ENCODE measurements around the gene PLXNB2. TPM values are rescaled to one million over a fixed set of nuclear protein-coding genes. Genes with fewer than 3 reads are reported as not detected.
A peak's percentile ranks its signal among the peaks of the same experiment; 100 is the strongest.
"Not testable (repeated sequence)": the region's sequence is repeated elsewhere in the genome, so short reads cannot be mapped to it uniquely, and the experiment has no call there.

The PLXNB2 gene
- total RNA-seq, 1 donor from 2014 or later, result 95.2 TPM

DNA sequence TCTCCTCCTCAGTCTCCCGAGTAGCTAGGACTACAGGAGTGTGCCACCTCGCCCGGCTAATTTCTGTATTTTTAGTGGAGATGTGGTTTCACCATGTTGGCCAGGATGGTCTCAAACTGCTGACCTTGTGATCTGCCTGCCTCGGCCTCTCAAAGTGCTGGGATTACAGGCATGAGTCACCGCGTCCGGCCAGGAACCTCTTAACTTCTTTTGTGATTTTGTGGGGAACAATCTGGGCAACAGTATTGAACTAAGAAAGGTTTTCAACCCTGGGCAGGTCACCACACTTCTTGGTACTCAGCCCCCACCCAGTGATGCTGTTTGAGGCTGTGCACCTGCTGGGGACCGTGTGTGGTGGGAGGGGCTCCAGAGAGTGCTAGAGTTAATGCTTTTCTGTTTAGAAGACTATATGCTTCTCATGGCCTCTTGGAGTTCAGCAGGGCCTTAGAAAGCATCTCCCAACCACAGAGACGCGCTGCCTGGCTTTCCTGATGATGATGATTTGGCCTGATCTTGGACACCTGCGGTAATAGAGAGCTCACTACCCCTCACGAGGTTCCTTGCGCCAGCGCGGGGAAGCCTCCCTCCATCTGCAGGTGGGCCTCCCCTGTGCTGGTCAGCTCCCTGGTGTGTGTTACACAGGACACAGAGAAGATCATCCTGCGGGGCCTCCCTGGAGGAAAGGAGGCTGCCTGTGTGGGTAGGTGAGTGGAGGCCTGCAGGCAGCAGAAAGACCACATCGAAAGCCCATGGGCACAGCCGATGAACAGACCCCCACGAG, 18.2 kb upstream of the PLXNB2 start:
- peaks cover 5% of the 10 kb centered on the region for H3K9me3 Mint-ChIP-seq (ENCODE audit: unreplicated experiment)
- peak overlapping the region; percentile 94 for H3K4me3 Mint-ChIP-seq (ENCODE audit: unreplicated experiment)
- peak; percentile 14 for DNase-seq
- H3K27me3 Mint-ChIP-seq (ENCODE audit: unreplicated experiment), result peaks cover 12% of the 10 kb centered on the region
- H3K27ac Mint-ChIP-seq (ENCODE audit: unreplicated experiment), result peak overlapping the region; percentile 81
- H3K36me3 Mint-ChIP-seq (ENCODE audit: unreplicated experiment), result peaks cover 5% of the 10 kb centered on the region
- TF ChIP-seq, protein P1, sequence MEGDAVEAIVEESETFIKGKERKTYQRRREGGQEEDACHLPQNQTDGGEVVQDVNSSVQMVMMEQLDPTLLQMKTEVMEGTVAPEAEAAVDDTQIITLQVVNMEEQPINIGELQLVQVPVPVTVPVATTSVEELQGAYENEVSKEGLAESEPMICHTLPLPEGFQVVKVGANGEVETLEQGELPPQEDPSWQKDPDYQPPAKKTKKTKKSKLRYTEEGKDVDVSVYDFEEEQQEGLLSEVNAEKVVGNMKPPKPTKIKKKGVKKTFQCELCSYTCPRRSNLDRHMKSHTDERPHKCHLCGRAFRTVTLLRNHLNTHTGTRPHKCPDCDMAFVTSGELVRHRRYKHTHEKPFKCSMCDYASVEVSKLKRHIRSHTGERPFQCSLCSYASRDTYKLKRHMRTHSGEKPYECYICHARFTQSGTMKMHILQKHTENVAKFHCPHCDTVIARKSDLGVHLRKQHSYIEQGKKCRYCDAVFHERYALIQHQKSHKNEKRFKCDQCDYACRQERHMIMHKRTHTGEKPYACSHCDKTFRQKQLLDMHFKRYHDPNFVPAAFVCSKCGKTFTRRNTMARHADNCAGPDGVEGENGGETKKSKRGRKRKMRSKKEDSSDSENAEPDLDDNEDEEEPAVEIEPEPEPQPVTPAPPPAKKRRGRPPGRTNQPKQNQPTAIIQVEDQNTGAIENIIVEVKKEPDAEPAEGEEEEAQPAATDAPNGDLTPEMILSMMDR (IDR thresholded peaks at IDR 0.05; ENCODE audit: partially characterized antibody, unreplicated experiment), result no peak
- peaks cover 8% of the 10 kb centered on the region for H3K4me1 Mint-ChIP-seq (ENCODE audit: low read depth, unreplicated experiment)

DNA sequence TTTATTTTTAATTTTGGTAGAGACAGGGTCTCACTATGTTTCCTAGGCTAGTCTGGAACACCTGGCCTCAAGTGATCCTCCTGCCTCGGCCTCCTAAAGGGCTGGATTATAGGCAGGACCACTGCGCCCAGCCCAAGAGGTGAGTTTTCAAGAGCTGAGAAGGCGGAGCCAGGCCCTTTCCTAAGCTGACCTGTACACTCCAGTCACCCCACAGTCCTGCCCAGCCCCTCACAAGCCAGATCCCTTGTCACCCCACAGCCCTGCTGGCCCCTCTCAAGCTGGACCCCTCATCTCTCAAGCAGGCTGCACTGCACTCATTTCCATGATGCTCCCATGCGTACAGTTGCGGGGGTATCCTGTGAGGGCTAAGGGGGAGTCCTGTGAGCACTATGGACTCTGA, 16.5 kb upstream of the PLXNB2 start:
- Mint-ChIP-seq H3K9me3 (ENCODE audit: unreplicated experiment) (peaks cover 7% of the 10 kb centered on the region), H3K4me3 (ENCODE audit: unreplicated experiment) (no peak overlapping the region), H3K36me3 (ENCODE audit: unreplicated experiment) (peaks cover 5% of the 10 kb centered on the region), H3K27ac (ENCODE audit: unreplicated experiment) (no peak overlapping the region), H3K27me3 (ENCODE audit: unreplicated experiment) (peaks cover 13% of the 10 kb centered on the region), H3K4me1 (ENCODE audit: low read depth, unreplicated experiment) (peaks cover 12% of the 10 kb centered on the region)
- TF ChIP-seq, protein P1 (IDR thresholded peaks at IDR 0.05; ENCODE audit: partially characterized antibody, unreplicated experiment), result no peak
- no peak for DNase-seq

DNA sequence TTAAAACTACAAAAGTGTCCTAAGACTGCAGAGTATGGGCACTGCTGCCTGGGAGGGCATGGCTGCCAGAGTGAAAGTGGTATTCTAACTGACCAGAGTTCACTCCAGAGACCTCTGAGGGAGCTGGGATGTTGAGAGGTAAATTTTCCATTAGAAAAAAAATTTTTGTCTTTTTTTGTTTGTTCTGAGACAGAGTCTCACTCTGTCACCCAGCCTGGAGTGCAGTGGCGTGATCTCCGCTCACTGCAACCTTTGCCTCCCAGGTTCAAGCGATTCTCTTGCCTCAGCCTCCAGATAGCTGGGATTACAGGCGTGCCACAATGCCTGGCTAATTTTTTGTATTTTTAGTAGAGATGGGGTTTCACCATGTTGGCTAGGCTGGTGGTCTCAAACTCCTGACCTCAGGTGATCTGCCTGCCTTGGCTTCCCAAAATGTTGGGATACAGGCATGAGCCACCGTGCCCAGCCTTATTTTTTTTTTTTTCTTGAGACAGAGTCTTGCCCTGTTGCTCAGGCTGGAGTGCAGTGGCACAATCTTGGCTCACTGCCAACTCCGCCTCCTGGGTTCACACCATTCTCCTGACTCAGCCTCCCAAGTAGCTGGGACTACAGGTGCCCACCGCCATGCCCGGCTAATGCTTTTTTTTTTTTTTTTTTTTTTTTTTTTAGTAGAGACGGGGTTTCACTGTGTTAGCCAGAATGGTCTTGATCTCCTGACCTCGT, 15.1 kb upstream of the PLXNB2 start:
- DNase-seq; H3K27ac Mint-ChIP-seq (ENCODE audit: unreplicated experiment); H3K36me3 Mint-ChIP-seq (ENCODE audit: unreplicated experiment); H3K4me3 Mint-ChIP-seq (ENCODE audit: unreplicated experiment); H3K9me3 Mint-ChIP-seq (ENCODE audit: unreplicated experiment): not testable (repeated sequence)
- Mint-ChIP-seq H3K4me1 (ENCODE audit: low read depth, unreplicated experiment) (peaks cover 16% of the 10 kb centered on the region), H3K27me3 (ENCODE audit: unreplicated experiment) (peaks cover 15% of the 10 kb centered on the region)

DNA sequence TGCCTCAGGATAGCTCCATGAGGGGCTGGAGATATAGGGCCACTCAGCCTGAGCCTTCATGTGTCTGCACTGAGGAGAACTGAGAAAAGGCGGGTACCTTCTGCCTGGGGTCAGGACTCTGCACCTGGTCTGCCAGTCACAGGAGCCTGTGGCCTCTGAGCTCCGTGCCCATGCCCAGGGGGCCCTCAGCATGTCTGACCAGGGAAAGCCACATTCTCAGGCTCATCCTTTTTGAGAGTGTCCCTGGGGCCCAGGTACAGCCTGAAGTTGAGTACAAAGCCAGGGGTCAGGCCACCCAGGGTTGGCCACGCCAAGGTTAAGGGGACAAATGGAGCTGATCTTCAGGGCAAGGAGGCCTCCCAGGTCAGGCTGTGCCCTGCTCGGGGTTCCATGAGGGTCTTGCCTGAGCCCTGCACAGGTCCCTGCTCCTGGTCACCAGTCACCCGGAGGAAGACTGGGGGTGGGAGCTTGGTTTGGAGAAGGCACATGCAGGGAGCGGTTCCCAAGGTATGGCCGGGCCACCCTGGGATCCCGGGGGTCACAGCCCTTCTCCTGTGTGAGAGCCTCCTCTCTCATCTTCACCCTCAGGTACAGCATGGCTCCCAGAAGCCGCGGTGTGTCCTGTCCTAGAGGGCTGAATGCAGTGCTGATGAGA, 13.4 kb upstream of the PLXNB2 start:
- DNase-seq, result no peak
- TF ChIP-seq, protein P1 (IDR thresholded peaks at IDR 0.05; ENCODE audit: partially characterized antibody, unreplicated experiment), result no peak
- H3K9me3 Mint-ChIP-seq (ENCODE audit: unreplicated experiment), result peaks cover 9% of the 10 kb centered on the region
- peaks cover 14% of the 10 kb centered on the region for H3K4me1 Mint-ChIP-seq (ENCODE audit: low read depth, unreplicated experiment)
- peaks cover 5% of the 10 kb centered on the region for H3K36me3 Mint-ChIP-seq (ENCODE audit: unreplicated experiment)
- no peak overlapping the region for H3K27ac Mint-ChIP-seq (ENCODE audit: unreplicated experiment)
- H3K27me3 Mint-ChIP-seq (ENCODE audit: unreplicated experiment), result peaks cover 13% of the 10 kb centered on the region
- no peak overlapping the region for H3K4me3 Mint-ChIP-seq (ENCODE audit: unreplicated experiment)

DNA sequence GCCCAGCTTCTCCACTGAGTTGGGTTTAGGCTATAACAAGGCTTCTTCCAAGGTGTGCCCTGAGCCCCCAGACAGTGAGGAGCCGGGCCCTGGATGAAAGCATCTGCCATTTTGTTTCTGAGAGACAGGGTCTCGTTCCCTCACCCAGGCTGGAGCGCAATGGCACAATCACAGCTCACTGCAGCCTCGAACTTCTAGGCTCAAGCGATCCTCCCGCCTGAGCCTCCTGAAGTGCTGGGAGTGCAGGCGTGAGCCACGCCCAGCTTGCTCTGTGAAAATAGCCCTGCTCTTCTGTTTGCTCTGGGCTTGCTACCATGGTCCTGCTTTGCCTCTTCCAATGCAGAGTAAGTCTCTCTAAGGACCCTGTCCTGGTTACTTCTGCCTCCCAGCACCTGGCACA, 12.7 kb upstream of the PLXNB2 start:
- no peak overlapping the region for H3K4me3 Mint-ChIP-seq (ENCODE audit: unreplicated experiment)
- no peak for DNase-seq
- TF ChIP-seq, protein P1 (IDR thresholded peaks at IDR 0.05; ENCODE audit: partially characterized antibody, unreplicated experiment), result no peak
- peaks cover 4% of the 10 kb centered on the region for H3K9me3 Mint-ChIP-seq (ENCODE audit: unreplicated experiment)
- peaks cover 13% of the 10 kb centered on the region for H3K4me1 Mint-ChIP-seq (ENCODE audit: low read depth, unreplicated experiment)
- peaks cover 5% of the 10 kb centered on the region for H3K36me3 Mint-ChIP-seq (ENCODE audit: unreplicated experiment)
- peak overlapping the region; percentile 31 for H3K27ac Mint-ChIP-seq (ENCODE audit: unreplicated experiment)
- H3K27me3 Mint-ChIP-seq (ENCODE audit: unreplicated experiment), result peaks cover 10% of the 10 kb centered on the region
